SH-SY5Y (cell line): ENCODE measurements around the gene HAUS3.

Source experiments
- GATA2 ChIP-seq: IDR thresholded peaks from 2 replicates; pipeline ENCODE4 v1.6.1; 2011; ENCODE audit warnings: mild to moderate bottlenecking, low read depth, low read length
- GATA3 ChIP-seq: IDR thresholded peaks from 2 replicates; pipeline ENCODE4 v1.6.1; 2011; ENCODE audit warnings: low read depth, mild to moderate bottlenecking, low read length, moderate library complexity

DNA sequence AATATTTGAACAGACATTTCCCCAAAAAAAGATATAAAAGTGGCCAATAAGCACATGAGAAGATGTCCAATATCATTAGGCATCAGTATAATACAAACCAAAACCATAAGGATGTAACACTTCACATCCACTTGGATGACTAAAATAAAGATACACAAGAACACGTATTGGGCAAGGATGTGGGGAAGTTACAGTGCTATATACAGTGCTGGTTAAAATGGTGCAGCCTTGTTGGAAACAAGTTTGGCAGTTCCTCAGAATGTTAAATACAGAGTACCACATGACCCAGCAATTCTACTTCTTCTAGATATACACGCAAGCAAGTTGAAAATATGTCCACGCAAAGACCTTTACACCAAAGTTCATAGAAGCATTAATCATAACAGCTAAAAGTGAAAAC lies 58.9 kb downstream of the HAUS3 start:
- no peak for TF ChIP-seq GATA2
- TF ChIP-seq GATA3: no peak
